DND-41 (cell line): ENCODE measurements around the gene TTC8.

ENCODE experiments used
- EZH2 ChIP-seq: IDR thresholded peaks from 3 replicates; pipeline ENCODE4 v1.6.1; 2012; ENCODE audit warnings: borderline replicate concordance, low read depth, mild to moderate bottlenecking, moderate library complexity, low read length, inconsistent platforms; ENCODE audit not compliant: severe bottlenecking
- TF ChIP-seq, protein P1 (sequence below): IDR thresholded peaks from 2 replicates; pipeline ENCODE4 v1.5.1; 2012; ENCODE audit warnings: borderline replicate concordance, low read length, moderate library complexity, mild to moderate bottlenecking; ENCODE audit not compliant: poor library complexity, severe bottlenecking; ENCODE audit errors: extremely low read depth

GRCh38 chr14:88863167-88863566, 38.7 kb downstream of the TTC8 start:
- TF ChIP-seq, protein P1, sequence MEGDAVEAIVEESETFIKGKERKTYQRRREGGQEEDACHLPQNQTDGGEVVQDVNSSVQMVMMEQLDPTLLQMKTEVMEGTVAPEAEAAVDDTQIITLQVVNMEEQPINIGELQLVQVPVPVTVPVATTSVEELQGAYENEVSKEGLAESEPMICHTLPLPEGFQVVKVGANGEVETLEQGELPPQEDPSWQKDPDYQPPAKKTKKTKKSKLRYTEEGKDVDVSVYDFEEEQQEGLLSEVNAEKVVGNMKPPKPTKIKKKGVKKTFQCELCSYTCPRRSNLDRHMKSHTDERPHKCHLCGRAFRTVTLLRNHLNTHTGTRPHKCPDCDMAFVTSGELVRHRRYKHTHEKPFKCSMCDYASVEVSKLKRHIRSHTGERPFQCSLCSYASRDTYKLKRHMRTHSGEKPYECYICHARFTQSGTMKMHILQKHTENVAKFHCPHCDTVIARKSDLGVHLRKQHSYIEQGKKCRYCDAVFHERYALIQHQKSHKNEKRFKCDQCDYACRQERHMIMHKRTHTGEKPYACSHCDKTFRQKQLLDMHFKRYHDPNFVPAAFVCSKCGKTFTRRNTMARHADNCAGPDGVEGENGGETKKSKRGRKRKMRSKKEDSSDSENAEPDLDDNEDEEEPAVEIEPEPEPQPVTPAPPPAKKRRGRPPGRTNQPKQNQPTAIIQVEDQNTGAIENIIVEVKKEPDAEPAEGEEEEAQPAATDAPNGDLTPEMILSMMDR = no peak
- TF ChIP-seq EZH2 = no peak
